Fibroblast of skin of back (primary cell): ENCODE results near the gene ITGB7.
"Not testable (repeated sequence)": the region's sequence is repeated elsewhere in the genome, so short reads cannot be mapped to it uniquely, and the experiment has no call there.

Experiments used
- DNase-seq: peaks from one replicate; pipeline ENCODE4 v3.0.0-alpha.2; 2013

ITGB7 gene

GRCh38 chr12:53217051-53217930, 10.2 kb upstream of the ITGB7 start:
- peak; percentile 44 for DNase-seq

GRCh38 chr12:53215497-53215896, 8.4 kb upstream of the ITGB7 start:
- DNase-seq: no peak

- DNase-seq: peak; percentile 40
These were observed 7.8 kb upstream of the ITGB7 start for GRCh38 chr12:53214687-53215455.

- DNase-seq: no peak
These were observed 7.2 kb upstream of the ITGB7 start for GRCh38 chr12:53214221-53214620.

GRCh38 chr12:53213348-53213747, 6.3 kb upstream of the ITGB7 start:
- DNase-seq: peak; percentile 69

- DNase-seq: no peak
These were observed 5.9 kb upstream of the ITGB7 start for GRCh38 chr12:53212931-53213330.

GRCh38 chr12:53211476-53212381, 4.7 kb upstream of the ITGB7 start:
- DNase-seq: no peak

GRCh38 chr12:53210843-53211242, 3.8 kb upstream of the ITGB7 start:
- DNase-seq: no peak

- no peak for DNase-seq
These were observed 1.9 kb upstream of the ITGB7 start for GRCh38 chr12:53208877-53209463.

GRCh38 chr12:53208435-53208834, 1.4 kb upstream of the ITGB7 start:
- no peak for DNase-seq

GRCh38 chr12:53205747-53206419, 1.2 kb downstream of the ITGB7 start:
- peak; percentile 86 for DNase-seq

GRCh38 chr12:53204351-53204750, 2.7 kb downstream of the ITGB7 start:
- DNase-seq: no peak

GRCh38 chr12:53202316-53202715, 4.7 kb downstream of the ITGB7 start:
- not testable (repeated sequence) for DNase-seq

- no peak for DNase-seq
These were observed 5.4 kb downstream of the ITGB7 start for GRCh38 chr12:53201639-53202038.

GRCh38 chr12:53201177-53201541, 5.9 kb downstream of the ITGB7 start:
- no peak for DNase-seq

- no peak for DNase-seq
These were observed 6.4 kb downstream of the ITGB7 start for GRCh38 chr12:53200458-53201176.

GRCh38 chr12:53200107-53200457, 7.0 kb downstream of the ITGB7 start:
- no peak for DNase-seq

GRCh38 chr12:53199700-53200099, 7.4 kb downstream of the ITGB7 start:
- DNase-seq: no peak

- no peak for DNase-seq
These were observed 8.5 kb downstream of the ITGB7 start for GRCh38 chr12:53198486-53199110.

- DNase-seq: no peak
These were observed 9.9 kb downstream of the ITGB7 start for GRCh38 chr12:53197011-53197640.
